ENCODE results near the gene POLR2L. TPM values are rescaled to one million over a fixed set of nuclear protein-coding genes. Genes with fewer than 3 reads are reported as not detected.

POLR2L gene
- total RNA-seq, 1 experiment from 2014 or later: 113 TPM

- Histone ChIP-seq H4K20me1 (ENCODE audit: insufficient read depth, low read depth, low read length) (no peaks in the 10 kb centered on the region), H3K27ac (ENCODE audit: low read length) (no peak overlapping the region)
Measured at GRCh38 chr11:855796-856195, 13.5 kb upstream of the POLR2L start.

GRCh38 chr11:855330-855674 lies 13.0 kb upstream of the POLR2L start:
- H3K36me3 ChIP-seq (ENCODE audit: insufficient read depth, low read length): no peaks in the 10 kb centered on the region
- no peak overlapping the region for H3K4me2 ChIP-seq (ENCODE audit: low read depth, low read length, poor library complexity, severe bottlenecking)
- no peak overlapping the region for H3K9ac ChIP-seq (ENCODE audit: low read length)
- no peaks in the 10 kb centered on the region for H3K9me3 ChIP-seq (ENCODE audit: low read length)
- no peaks in the 10 kb centered on the region for H4K20me1 ChIP-seq (ENCODE audit: insufficient read depth, low read depth, low read length)
- no peak for DNase-seq
- no peak overlapping the region for H3K27ac ChIP-seq (ENCODE audit: low read length)
- H2AFZ ChIP-seq (ENCODE audit: low read length): no peak overlapping the region
- H3K4me3 ChIP-seq (ENCODE audit: low read length): no peak overlapping the region
- H3K79me2 ChIP-seq (ENCODE audit: low read length): no peaks in the 10 kb centered on the region
- H3K27me3 ChIP-seq (ENCODE audit: low read length): no peaks in the 10 kb centered on the region
- peaks cover 10% of the 10 kb centered on the region for H3K4me1 ChIP-seq (ENCODE audit: low read length)
- no peaks in the 10 kb centered on the region for H3K9me2 ChIP-seq (replicated peaks; ENCODE audit: insufficient read depth, low read length)

More at GRCh38 chr11:855796-856195, 13.5 kb upstream of the POLR2L start:
- no peak overlapping the region for H3K4me2 ChIP-seq (ENCODE audit: low read depth, low read length, poor library complexity, severe bottlenecking)
- no peaks in the 10 kb centered on the region for H3K36me3 ChIP-seq (ENCODE audit: insufficient read depth, low read length)
- no peaks in the 10 kb centered on the region for H3K27me3 ChIP-seq (ENCODE audit: low read length)
- DNase-seq: no peak
- no peaks in the 10 kb centered on the region for H3K9me3 ChIP-seq (ENCODE audit: low read length)
- no peaks in the 10 kb centered on the region for H3K9me2 ChIP-seq (replicated peaks; ENCODE audit: insufficient read depth, low read length)
- no peaks in the 10 kb centered on the region for H3K79me2 ChIP-seq (ENCODE audit: low read length)
- no peak overlapping the region for H3K4me3 ChIP-seq (ENCODE audit: low read length)
- peaks cover 10% of the 10 kb centered on the region for H3K4me1 ChIP-seq (ENCODE audit: low read length)
- H2AFZ ChIP-seq (ENCODE audit: low read length): no peak overlapping the region
- no peak overlapping the region for H3K9ac ChIP-seq (ENCODE audit: low read length)

GRCh38 chr11:854601-855329 lies 12.4 kb upstream of the POLR2L start:
- Histone ChIP-seq H4K20me1 (ENCODE audit: insufficient read depth, low read depth, low read length) (no peaks in the 10 kb centered on the region), H3K4me2 (ENCODE audit: low read depth, low read length, poor library complexity, severe bottlenecking) (no peak overlapping the region)
- no peak for DNase-seq

GRCh38 chr11:853682-854448 lies 11.5 kb upstream of the POLR2L start:
- no peak overlapping the region for H3K9ac ChIP-seq (ENCODE audit: low read length)

More at GRCh38 chr11:854601-855329, 12.4 kb upstream of the POLR2L start:
- Histone ChIP-seq H3K27ac (ENCODE audit: low read length) (no peak overlapping the region), H3K9ac (ENCODE audit: low read length) (no peak overlapping the region), H3K9me3 (ENCODE audit: low read length) (no peaks in the 10 kb centered on the region), H3K36me3 (ENCODE audit: insufficient read depth, low read length) (no peaks in the 10 kb centered on the region), H3K27me3 (ENCODE audit: low read length) (no peaks in the 10 kb centered on the region), H3K4me1 (ENCODE audit: low read length) (peaks cover 10% of the 10 kb centered on the region), H3K79me2 (ENCODE audit: low read length) (no peaks in the 10 kb centered on the region), H3K4me3 (ENCODE audit: low read length) (no peak overlapping the region), H2AFZ (ENCODE audit: low read length) (no peak overlapping the region), H3K9me2 (replicated peaks; ENCODE audit: insufficient read depth, low read length) (no peaks in the 10 kb centered on the region)

GRCh38 chr11:852762-853161 lies 10.4 kb upstream of the POLR2L start:
- Histone ChIP-seq H3K27me3 (ENCODE audit: low read length) (no peaks in the 10 kb centered on the region), H3K36me3 (ENCODE audit: insufficient read depth, low read length) (no peaks in the 10 kb centered on the region), H2AFZ (ENCODE audit: low read length) (no peak overlapping the region), H3K4me2 (ENCODE audit: low read depth, low read length, poor library complexity, severe bottlenecking) (no peak overlapping the region), H3K4me1 (ENCODE audit: low read length) (peaks cover 20% of the 10 kb centered on the region), H4K20me1 (ENCODE audit: insufficient read depth, low read depth, low read length) (0 out of 2 replicates have a peak, but pooled peaks cover 3% of the 10 kb centered on the region), H3K9me2 (replicated peaks; ENCODE audit: insufficient read depth, low read length) (no peaks in the 10 kb centered on the region), H3K79me2 (ENCODE audit: low read length) (no peaks in the 10 kb centered on the region), H3K9me3 (ENCODE audit: low read length) (no peaks in the 10 kb centered on the region), H3K27ac (ENCODE audit: low read length) (no peak overlapping the region), H3K9ac (ENCODE audit: low read length) (no peak overlapping the region), H3K4me3 (ENCODE audit: low read length) (no peak overlapping the region)
- DNase-seq: no peak

More at GRCh38 chr11:853682-854448, 11.5 kb upstream of the POLR2L start:
- H3K27me3 ChIP-seq (ENCODE audit: low read length): no peaks in the 10 kb centered on the region
- H3K4me2 ChIP-seq (ENCODE audit: low read depth, low read length, poor library complexity, severe bottlenecking): no peak overlapping the region
- no peaks in the 10 kb centered on the region for H3K9me2 ChIP-seq (replicated peaks; ENCODE audit: insufficient read depth, low read length)
- H3K9me3 ChIP-seq (ENCODE audit: low read length): no peaks in the 10 kb centered on the region
- no peaks in the 10 kb centered on the region for H3K79me2 ChIP-seq (ENCODE audit: low read length)
- H3K27ac ChIP-seq (ENCODE audit: low read length): no peak overlapping the region
- H2AFZ ChIP-seq (ENCODE audit: low read length): no peak overlapping the region
- peaks cover 15% of the 10 kb centered on the region for H3K4me1 ChIP-seq (ENCODE audit: low read length)
- no peaks in the 10 kb centered on the region for H3K36me3 ChIP-seq (ENCODE audit: insufficient read depth, low read length)
- no peaks in the 10 kb centered on the region for H4K20me1 ChIP-seq (ENCODE audit: insufficient read depth, low read depth, low read length)
- no peak overlapping the region for H3K4me3 ChIP-seq (ENCODE audit: low read length)
- peak; percentile 68 for DNase-seq

GRCh38 chr11:850775-851763 lies 8.7 kb upstream of the POLR2L start:
- peaks cover 9% of the 10 kb centered on the region; the same call in 1 of the 2 replicates for H4K20me1 ChIP-seq (ENCODE audit: insufficient read depth, low read depth, low read length)
- DNase-seq: peak; percentile 79
- H3K27me3 ChIP-seq (ENCODE audit: low read length): no peaks in the 10 kb centered on the region
- no peaks in the 10 kb centered on the region for H3K9me3 ChIP-seq (ENCODE audit: low read length)
- no peak overlapping the region for H3K4me3 ChIP-seq (ENCODE audit: low read length)
- H3K9ac ChIP-seq (ENCODE audit: low read length): no peak overlapping the region
- no peak overlapping the region for H3K4me2 ChIP-seq (ENCODE audit: low read depth, low read length, poor library complexity, severe bottlenecking)
- no peaks in the 10 kb centered on the region for H3K79me2 ChIP-seq (ENCODE audit: low read length)
- no peak overlapping the region for H2AFZ ChIP-seq (ENCODE audit: low read length)
- no peaks in the 10 kb centered on the region for H3K36me3 ChIP-seq (ENCODE audit: insufficient read depth, low read length)
- peaks cover 11% of the 10 kb centered on the region for H3K4me1 ChIP-seq (ENCODE audit: low read length)
- no peak overlapping the region for H3K27ac ChIP-seq (ENCODE audit: low read length)
- H3K9me2 ChIP-seq (replicated peaks; ENCODE audit: insufficient read depth, low read length): no peaks in the 10 kb centered on the region

- Histone ChIP-seq H4K20me1 (ENCODE audit: insufficient read depth, low read depth, low read length) (peaks cover 14% of the 10 kb centered on the region; the same call in 1 of the 2 replicates), H3K9me3 (ENCODE audit: low read length) (no peaks in the 10 kb centered on the region), H3K4me2 (ENCODE audit: low read depth, low read length, poor library complexity, severe bottlenecking) (no peak overlapping the region), H3K79me2 (ENCODE audit: low read length) (no peaks in the 10 kb centered on the region), H3K36me3 (ENCODE audit: insufficient read depth, low read length) (no peaks in the 10 kb centered on the region), H3K27ac (ENCODE audit: low read length) (no peak overlapping the region), H3K9me2 (replicated peaks; ENCODE audit: insufficient read depth, low read length) (no peaks in the 10 kb centered on the region), H3K4me3 (ENCODE audit: low read length) (no peak overlapping the region), H3K4me1 (ENCODE audit: low read length) (peaks cover 11% of the 10 kb centered on the region), H2AFZ (ENCODE audit: low read length) (no peak overlapping the region), H3K9ac (ENCODE audit: low read length) (no peak overlapping the region), H3K27me3 (ENCODE audit: low read length) (no peaks in the 10 kb centered on the region)
- DNase-seq: no peak
Measured at GRCh38 chr11:849951-850774, 7.8 kb upstream of the POLR2L start.

Measured in Karpas-422 (cell line).